ENCODE measurements around the gene OBI1. TPM values are rescaled to one million over a fixed set of nuclear protein-coding genes. Genes with fewer than 3 reads are reported as not detected.

The OBI1 gene
- polyA plus RNA-seq, 2 of the 4 experiments (the other 2 are of a cell fraction), result 8.7 to 13.9 TPM

GRCh38 chr13:78689011-78689410 is 30.1 kb upstream of the OBI1 start (continued):
- no peak for TF ChIP-seq MAZ (IDR thresholded peaks at IDR 0.05; ENCODE audit: borderline replicate concordance, low read depth, low read length)
- TF ChIP-seq MAFK (IDR thresholded peaks at IDR 0.05; ENCODE audit: partially characterized antibody), result no peak
- TF ChIP-seq HEYL (CRISPR knock-in tag; IDR thresholded peaks at IDR 0.05), result no peak

DNA sequence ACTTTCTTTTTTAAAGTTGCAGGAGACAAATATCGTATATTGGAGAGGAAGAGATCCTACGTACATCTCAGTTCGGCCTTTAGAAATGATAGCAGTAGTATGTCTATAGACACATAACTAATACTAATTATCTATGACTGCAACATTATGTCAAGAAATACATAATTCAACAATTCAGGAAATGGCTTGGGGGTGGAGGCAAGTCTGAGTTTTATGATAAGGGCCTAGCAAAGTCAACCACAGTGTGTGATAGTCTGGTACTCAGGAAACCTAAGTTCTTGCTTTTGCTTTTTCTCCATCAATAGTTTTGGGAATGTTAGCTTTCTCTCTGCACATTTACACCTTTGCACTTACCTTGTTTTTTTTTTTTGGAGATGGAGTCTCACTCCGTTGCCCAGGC is 27.5 kb upstream of the OBI1 start:
- CTCF ChIA-PET, result no interaction called here
- 69% methylated on average over 4 of the region's 4 CpGs for WGBS (ENCODE audit: missing lambda C conversion rate)
- H3K4me2 ChIP-seq, result no peak overlapping the region

DNA sequence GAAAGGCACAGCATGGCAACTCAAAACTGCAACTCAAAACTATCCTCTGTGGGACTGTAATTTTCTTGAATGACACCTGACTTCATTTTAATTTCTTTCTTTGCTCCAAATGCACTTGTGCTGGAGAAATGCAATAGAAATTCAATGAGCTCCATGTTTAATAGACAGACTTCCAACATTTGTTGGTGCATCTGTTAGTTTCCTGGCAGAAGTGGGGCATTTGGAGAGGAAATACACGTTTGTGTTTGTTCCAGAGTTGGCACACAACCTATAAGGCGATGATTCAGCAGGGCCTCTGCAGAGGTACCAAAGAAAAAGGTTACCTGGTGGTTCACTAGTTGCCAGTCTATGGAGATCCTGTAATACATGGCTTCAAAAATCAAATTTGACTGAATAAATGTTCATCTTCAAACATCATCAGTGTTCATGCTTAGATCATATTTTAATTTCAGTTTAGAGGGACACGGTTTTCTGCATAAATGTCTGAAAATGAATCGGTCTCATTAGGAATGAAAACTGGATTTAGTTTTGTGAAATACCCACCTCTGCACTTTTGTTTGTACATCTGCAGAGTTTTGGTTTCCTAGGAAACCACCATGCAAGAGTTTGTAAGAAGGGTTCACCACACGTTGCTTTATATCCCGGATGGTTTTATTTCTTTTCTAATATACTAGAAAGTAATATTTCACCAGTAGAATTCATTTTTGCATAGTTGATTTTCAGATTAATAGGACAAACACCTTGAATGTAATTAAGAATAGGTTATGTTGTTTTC is 21.8 kb upstream of the OBI1 start:
- H3K4me3 ChIP-seq, result no peak overlapping the region
- ATAC-seq (no peak), FAIRE-seq (no peak), DNase-seq (ENCODE audit: low read depth in 1 of 2, low spot score in 1 of 2) (no peak)
- no peak overlapping the region for H3K4me2 ChIP-seq
- TF ChIP-seq POLR2A (IDR thresholded peaks at IDR 0.05; ENCODE audit: low read length) (no peak), NFE2L2 (conservative IDR thresholded peaks at IDR 0.05; ENCODE audit: low read length) (no peak), NR3C1 (IDR thresholded peaks at IDR 0.05) (no peak), RARB (CRISPR knock-in tag; IDR thresholded peaks at IDR 0.05) (no peak), EP300 (IDR thresholded peaks at IDR 0.05) (no peak), RAD21 (conservative IDR thresholded peaks at IDR 0.05 in 1 of 2, IDR thresholded peaks at IDR 0.05 in 1 of 2) (no peak), ESRRA (IDR thresholded peaks at IDR 0.05; ENCODE audit: borderline replicate concordance, low read length) (no peak), CBX8 (IDR thresholded peaks at IDR 0.05) (no peak), HOXB13 (CRISPR knock-in tag; IDR thresholded peaks at IDR 0.05; ENCODE audit: low read depth) (no peak), JUNB (IDR thresholded peaks at IDR 0.05) (no peak), HDAC2 (IDR thresholded peaks at IDR 0.05) (no peak), TFCP2L1 (CRISPR knock-in tag; IDR thresholded peaks at IDR 0.05) (no peak), CHD2 (IDR thresholded peaks at IDR 0.05; ENCODE audit: low read length, partially characterized antibody) (no peak), ZNF302 (CRISPR knock-in tag; IDR thresholded peaks at IDR 0.05) (no peak), ZSCAN20 (CRISPR knock-in tag; IDR thresholded peaks at IDR 0.05) (no peak), RNF2 (IDR thresholded peaks at IDR 0.05; ENCODE audit: borderline replicate concordance, low read depth) (no peak), SMC3 (IDR thresholded peaks at IDR 0.05) (no peak)
- TF ChIP-seq, protein P1, sequence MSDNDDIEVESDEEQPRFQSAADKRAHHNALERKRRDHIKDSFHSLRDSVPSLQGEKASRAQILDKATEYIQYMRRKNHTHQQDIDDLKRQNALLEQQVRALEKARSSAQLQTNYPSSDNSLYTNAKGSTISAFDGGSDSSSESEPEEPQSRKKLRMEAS (IDR thresholded peaks at IDR 0.05), result no peak
- TF ChIP-seq, protein P2, sequence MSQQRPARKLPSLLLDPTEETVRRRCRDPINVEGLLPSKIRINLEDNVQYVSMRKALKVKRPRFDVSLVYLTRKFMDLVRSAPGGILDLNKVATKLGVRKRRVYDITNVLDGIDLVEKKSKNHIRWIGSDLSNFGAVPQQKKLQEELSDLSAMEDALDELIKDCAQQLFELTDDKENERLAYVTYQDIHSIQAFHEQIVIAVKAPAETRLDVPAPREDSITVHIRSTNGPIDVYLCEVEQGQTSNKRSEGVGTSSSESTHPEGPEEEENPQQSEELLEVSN (IDR thresholded peaks at IDR 0.05; ENCODE audit: borderline replicate concordance, low read depth), result no peak
- H3K9me3 ChIP-seq, result no peaks in the 10 kb centered on the region
- ChIA-PET POLR2A (no interaction called here), CTCF (no interaction called here)
- H3K4me1 ChIP-seq, result no peaks in the 10 kb centered on the region
- 18% methylated on average over 6 of the region's 6 CpGs for WGBS (ENCODE audit: missing lambda C conversion rate)
- no peak overlapping the region for H3K27ac ChIP-seq

More for the DNA sequence above, 27.5 kb upstream of the OBI1 start:
- POLR2A ChIA-PET, result no interaction called here
- DNase-seq (ENCODE audit: low read depth in 1 of 2, low spot score in 1 of 2), result no peak
- no peak overlapping the region for H3K4me3 ChIP-seq
- no peak for FAIRE-seq
- ATAC-seq, result no peak
- H3K27ac ChIP-seq, result no peak overlapping the region
- TF ChIP-seq PHF8 (IDR thresholded peaks at IDR 0.05; ENCODE audit: borderline replicate concordance, low read depth) (no peak), HOXB13 (CRISPR knock-in tag; IDR thresholded peaks at IDR 0.05; ENCODE audit: low read depth) (no peak), CHD4 (IDR thresholded peaks at IDR 0.05; ENCODE audit: borderline replicate concordance) (no peak), MAZ (IDR thresholded peaks at IDR 0.05; ENCODE audit: borderline replicate concordance, low read depth, low read length) (no peak), HDAC2 (IDR thresholded peaks at IDR 0.05) (no peak), NFE2L2 (conservative IDR thresholded peaks at IDR 0.05; ENCODE audit: low read length) (no peak), TFCP2L1 (CRISPR knock-in tag; IDR thresholded peaks at IDR 0.05) (no peak), ZFP36 (IDR thresholded peaks at IDR 0.05; ENCODE audit: borderline replicate concordance, partially characterized antibody) (no peak), KDM1A (IDR thresholded peaks at IDR 0.05; ENCODE audit: low read depth) (no peak), MYC (IDR thresholded peaks at IDR 0.05; ENCODE audit: borderline replicate concordance, low read length) (no peak), NPAS2 (CRISPR knock-in tag; IDR thresholded peaks at IDR 0.05; ENCODE audit: borderline replicate concordance) (no peak), KDM5A (IDR thresholded peaks at IDR 0.05) (no peak), EHMT2 (IDR thresholded peaks at IDR 0.05; ENCODE audit: low read depth) (no peak)
- TF ChIP-seq, protein P3, sequence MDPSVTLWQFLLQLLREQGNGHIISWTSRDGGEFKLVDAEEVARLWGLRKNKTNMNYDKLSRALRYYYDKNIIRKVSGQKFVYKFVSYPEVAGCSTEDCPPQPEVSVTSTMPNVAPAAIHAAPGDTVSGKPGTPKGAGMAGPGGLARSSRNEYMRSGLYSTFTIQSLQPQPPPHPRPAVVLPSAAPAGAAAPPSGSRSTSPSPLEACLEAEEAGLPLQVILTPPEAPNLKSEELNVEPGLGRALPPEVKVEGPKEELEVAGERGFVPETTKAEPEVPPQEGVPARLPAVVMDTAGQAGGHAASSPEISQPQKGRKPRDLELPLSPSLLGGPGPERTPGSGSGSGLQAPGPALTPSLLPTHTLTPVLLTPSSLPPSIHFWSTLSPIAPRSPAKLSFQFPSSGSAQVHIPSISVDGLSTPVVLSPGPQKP (IDR thresholded peaks at IDR 0.05; ENCODE audit: low read depth, low read length), result no peak
- no peaks in the 10 kb centered on the region for H3K4me1 ChIP-seq
- no peaks in the 10 kb centered on the region for H3K9me3 ChIP-seq
